IPS-15b (cell line): ENCODE results near the gene MCU.

Experiments
- H3K27me3 ChIP-seq: one replicate; pipeline ENCODE4 v1.6.1; 2013; ENCODE audit warnings: low read length; ENCODE audit not compliant: control insufficient read depth, insufficient read depth
- H3K36me3 ChIP-seq: one replicate; pipeline ENCODE4 v1.6.1; 2013; ENCODE audit warnings: low read length; ENCODE audit not compliant: control insufficient read depth, insufficient read depth
- H3K4me1 ChIP-seq: one replicate; pipeline ENCODE4 v1.6.1; 2013; ENCODE audit warnings: mild to moderate bottlenecking, low read length; ENCODE audit not compliant: control insufficient read depth, insufficient read depth
- H3K4me3 ChIP-seq: one replicate; pipeline ENCODE4 v1.5.1; 2013; ENCODE audit warnings: low read depth, low read length
- H3K9ac ChIP-seq: one replicate; pipeline ENCODE4 v1.6.1; 2013; ENCODE audit warnings: low read depth, mild to moderate bottlenecking, low read length
- H3K9me3 ChIP-seq: one replicate; pipeline ENCODE4 v1.6.1; 2013; ENCODE audit warnings: mild to moderate bottlenecking, low read length; ENCODE audit not compliant: control insufficient read depth, insufficient read depth

The MCU gene

GRCh38 chr10:72709041-72709440, 17.1 kb downstream of the MCU start:
- Histone ChIP-seq H3K9me3 (no peaks in the 10 kb centered on the region), H3K4me1 (peaks cover 2% of the 10 kb centered on the region), H3K27me3 (no peaks in the 10 kb centered on the region), H3K9ac (no peak overlapping the region), H3K4me3 (no peak overlapping the region), H3K36me3 (no peaks in the 10 kb centered on the region)

- H3K9ac ChIP-seq = no peak overlapping the region
- H3K27me3 ChIP-seq = no peaks in the 10 kb centered on the region
- no peaks in the 10 kb centered on the region for H3K9me3 ChIP-seq
- H3K36me3 ChIP-seq = no peaks in the 10 kb centered on the region
- H3K4me3 ChIP-seq = no peak overlapping the region
- peaks cover 2% of the 10 kb centered on the region for H3K4me1 ChIP-seq
Measured at GRCh38 chr10:72712136-72712535, 20.2 kb downstream of the MCU start.

GRCh38 chr10:72719941-72720592, 28.1 kb downstream of the MCU start:
- Histone ChIP-seq H3K36me3 (no peaks in the 10 kb centered on the region), H3K4me3 (no peak overlapping the region), H3K4me1 (peaks cover 3% of the 10 kb centered on the region), H3K9me3 (no peaks in the 10 kb centered on the region), H3K9ac (no peak overlapping the region), H3K27me3 (no peaks in the 10 kb centered on the region)

- H3K36me3 ChIP-seq = no peaks in the 10 kb centered on the region
- H3K27me3 ChIP-seq = no peaks in the 10 kb centered on the region
- H3K4me3 ChIP-seq = no peak overlapping the region
- peaks cover 3% of the 10 kb centered on the region for H3K4me1 ChIP-seq
- H3K9ac ChIP-seq = no peak overlapping the region
- no peaks in the 10 kb centered on the region for H3K9me3 ChIP-seq
Measured at GRCh38 chr10:72720814-72721660, 29.1 kb downstream of the MCU start.

GRCh38 chr10:72727130-72727529, 35.2 kb downstream of the MCU start:
- Histone ChIP-seq H3K9me3 (no peaks in the 10 kb centered on the region), H3K27me3 (no peaks in the 10 kb centered on the region), H3K36me3 (no peaks in the 10 kb centered on the region), H3K4me3 (no peak overlapping the region), H3K4me1 (no peaks in the 10 kb centered on the region), H3K9ac (no peak overlapping the region)

GRCh38 chr10:72728462-72728861, 36.5 kb downstream of the MCU start:
- Histone ChIP-seq H3K27me3 (no peaks in the 10 kb centered on the region), H3K9me3 (no peaks in the 10 kb centered on the region), H3K36me3 (no peaks in the 10 kb centered on the region), H3K9ac (no peak overlapping the region), H3K4me3 (no peak overlapping the region), H3K4me1 (no peaks in the 10 kb centered on the region)

- H3K4me1 ChIP-seq = no peaks in the 10 kb centered on the region
- H3K9me3 ChIP-seq = no peaks in the 10 kb centered on the region
- H3K9ac ChIP-seq = no peak overlapping the region
- H3K27me3 ChIP-seq = no peaks in the 10 kb centered on the region
- H3K4me3 ChIP-seq = no peak overlapping the region
- no peaks in the 10 kb centered on the region for H3K36me3 ChIP-seq
Measured at GRCh38 chr10:72729528-72729927, 37.6 kb downstream of the MCU start.

- no peak overlapping the region for H3K9ac ChIP-seq
- H3K4me1 ChIP-seq = peaks cover 1% of the 10 kb centered on the region
- H3K27me3 ChIP-seq = no peaks in the 10 kb centered on the region
- H3K36me3 ChIP-seq = no peaks in the 10 kb centered on the region
- H3K4me3 ChIP-seq = no peak overlapping the region
- H3K9me3 ChIP-seq = no peaks in the 10 kb centered on the region
Measured at GRCh38 chr10:72730479-72730878, 38.5 kb downstream of the MCU start.

- H3K36me3 ChIP-seq = no peaks in the 10 kb centered on the region
- no peaks in the 10 kb centered on the region for H3K9me3 ChIP-seq
- H3K4me3 ChIP-seq = no peak overlapping the region
- H3K9ac ChIP-seq = no peak overlapping the region
- H3K4me1 ChIP-seq = peaks cover 3% of the 10 kb centered on the region
- no peaks in the 10 kb centered on the region for H3K27me3 ChIP-seq
Measured at GRCh38 chr10:72731916-72732419, 40.0 kb downstream of the MCU start.

GRCh38 chr10:72732521-72732920, 40.6 kb downstream of the MCU start:
- no peak overlapping the region for H3K9ac ChIP-seq
- H3K4me1 ChIP-seq = peaks cover 3% of the 10 kb centered on the region
- no peaks in the 10 kb centered on the region for H3K9me3 ChIP-seq
- H3K27me3 ChIP-seq = no peaks in the 10 kb centered on the region
- H3K36me3 ChIP-seq = no peaks in the 10 kb centered on the region
- no peak overlapping the region for H3K4me3 ChIP-seq

- Histone ChIP-seq H3K4me1 (peaks cover 5% of the 10 kb centered on the region), H3K9ac (no peak overlapping the region), H3K27me3 (no peaks in the 10 kb centered on the region), H3K36me3 (no peaks in the 10 kb centered on the region), H3K4me3 (no peak overlapping the region), H3K9me3 (no peaks in the 10 kb centered on the region)
Measured at GRCh38 chr10:72733989-72734388, 42.0 kb downstream of the MCU start.
